ENCODE measurements around the gene ACER3. TPM values are rescaled to one million over a fixed set of nuclear protein-coding genes. Genes with fewer than 3 reads are reported as not detected.
"Not testable (repeated sequence)": the region's sequence is repeated elsewhere in the genome, so short reads cannot be mapped to it uniquely, and the experiment has no call there.

The ACER3 gene
- total RNA-seq, 1 donor from 2014 or later = 17.3 TPM

GRCh38 chr11:76825726-76826396 lies 34.9 kb upstream of the ACER3 start:
- Mint-ChIP-seq H3K4me3 (ENCODE audit: unreplicated experiment) (no peak overlapping the region), H3K27ac (ENCODE audit: unreplicated experiment) (peak overlapping the region; percentile 90), H3K4me1 (ENCODE audit: unreplicated experiment) (peaks cover 27% of the 10 kb centered on the region), H3K36me3 (ENCODE audit: low read depth, unreplicated experiment) (peaks cover 17% of the 10 kb centered on the region), H3K9me3 (ENCODE audit: unreplicated experiment) (peaks cover 14% of the 10 kb centered on the region), H3K27me3 (ENCODE audit: unreplicated experiment) (peaks cover 11% of the 10 kb centered on the region)
- TF ChIP-seq CTCF (IDR thresholded peaks at IDR 0.05; ENCODE audit: unreplicated experiment) = no peak
- no peak for DNase-seq (ENCODE audit: low spot score)

DNA sequence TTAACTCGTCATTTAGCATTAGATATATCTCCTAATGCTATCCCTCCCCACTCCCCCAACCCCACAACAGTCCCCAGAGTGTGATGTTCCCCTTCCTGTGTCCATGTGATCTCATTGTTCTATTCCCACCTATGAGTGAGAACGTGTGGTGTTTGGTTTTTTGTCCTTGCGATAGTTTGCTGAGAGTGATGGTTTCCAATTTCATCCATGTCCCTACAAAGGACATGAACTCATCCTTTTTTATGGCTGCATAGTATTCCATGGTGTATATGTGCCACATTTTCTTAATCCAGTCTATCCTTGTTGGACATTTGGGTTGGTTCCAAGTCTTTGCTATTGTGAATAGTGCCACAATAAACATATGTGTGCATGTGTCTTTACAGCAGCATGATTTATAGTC lies 34.2 kb upstream of the ACER3 start:
- Mint-ChIP-seq H3K9me3 (ENCODE audit: unreplicated experiment) (peaks cover 14% of the 10 kb centered on the region), H3K4me1 (ENCODE audit: unreplicated experiment) (peaks cover 31% of the 10 kb centered on the region), H3K36me3 (ENCODE audit: low read depth, unreplicated experiment) (peaks cover 17% of the 10 kb centered on the region), H3K4me3 (ENCODE audit: unreplicated experiment) (peak overlapping the region; percentile 59), H3K27me3 (ENCODE audit: unreplicated experiment) (peaks cover 11% of the 10 kb centered on the region)
- DNase-seq (ENCODE audit: low spot score); H3K27ac Mint-ChIP-seq (ENCODE audit: unreplicated experiment): not testable (repeated sequence)

DNA sequence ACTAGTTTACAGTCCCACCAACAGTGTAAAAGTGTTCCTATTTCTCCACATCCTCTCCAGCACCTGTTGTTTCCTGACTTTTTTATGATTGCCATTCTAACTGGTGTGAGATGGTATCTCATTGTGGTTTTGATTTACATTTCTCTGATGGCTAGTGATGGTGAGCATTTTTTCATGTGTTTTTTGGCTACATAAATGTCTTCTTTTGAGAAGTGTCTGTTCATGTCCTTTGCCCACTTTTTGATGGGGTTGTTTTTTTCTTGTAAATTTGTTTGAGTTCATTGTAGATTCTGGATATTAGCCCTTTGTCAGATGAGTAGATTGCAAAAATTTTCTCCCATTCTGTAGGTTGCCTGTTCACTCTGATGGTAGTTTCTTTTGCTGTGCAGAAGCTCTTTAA lies 33.7 kb upstream of the ACER3 start:
- DNase-seq (ENCODE audit: low spot score); H3K27ac Mint-ChIP-seq (ENCODE audit: unreplicated experiment); H3K4me3 Mint-ChIP-seq (ENCODE audit: unreplicated experiment): not testable (repeated sequence)
- peaks cover 31% of the 10 kb centered on the region for H3K4me1 Mint-ChIP-seq (ENCODE audit: unreplicated experiment)
- peaks cover 11% of the 10 kb centered on the region for H3K27me3 Mint-ChIP-seq (ENCODE audit: unreplicated experiment)
- peaks cover 12% of the 10 kb centered on the region for H3K9me3 Mint-ChIP-seq (ENCODE audit: unreplicated experiment)
- peaks cover 16% of the 10 kb centered on the region for H3K36me3 Mint-ChIP-seq (ENCODE audit: low read depth, unreplicated experiment)

GRCh38 chr11:76830639-76831327 lies 29.9 kb upstream of the ACER3 start:
- no peak overlapping the region for H3K27ac Mint-ChIP-seq (ENCODE audit: unreplicated experiment)
- H3K4me3 Mint-ChIP-seq (ENCODE audit: unreplicated experiment) = no peak overlapping the region
- peaks cover 6% of the 10 kb centered on the region for H3K4me1 Mint-ChIP-seq (ENCODE audit: unreplicated experiment)
- H3K36me3 Mint-ChIP-seq (ENCODE audit: low read depth, unreplicated experiment) = peaks cover 1% of the 10 kb centered on the region
- no peaks in the 10 kb centered on the region for H3K9me3 Mint-ChIP-seq (ENCODE audit: unreplicated experiment)
- peaks cover 1% of the 10 kb centered on the region for H3K27me3 Mint-ChIP-seq (ENCODE audit: unreplicated experiment)
- no peak for TF ChIP-seq CTCF (IDR thresholded peaks at IDR 0.05; ENCODE audit: unreplicated experiment)
- no peak for DNase-seq (ENCODE audit: low spot score)

DNA sequence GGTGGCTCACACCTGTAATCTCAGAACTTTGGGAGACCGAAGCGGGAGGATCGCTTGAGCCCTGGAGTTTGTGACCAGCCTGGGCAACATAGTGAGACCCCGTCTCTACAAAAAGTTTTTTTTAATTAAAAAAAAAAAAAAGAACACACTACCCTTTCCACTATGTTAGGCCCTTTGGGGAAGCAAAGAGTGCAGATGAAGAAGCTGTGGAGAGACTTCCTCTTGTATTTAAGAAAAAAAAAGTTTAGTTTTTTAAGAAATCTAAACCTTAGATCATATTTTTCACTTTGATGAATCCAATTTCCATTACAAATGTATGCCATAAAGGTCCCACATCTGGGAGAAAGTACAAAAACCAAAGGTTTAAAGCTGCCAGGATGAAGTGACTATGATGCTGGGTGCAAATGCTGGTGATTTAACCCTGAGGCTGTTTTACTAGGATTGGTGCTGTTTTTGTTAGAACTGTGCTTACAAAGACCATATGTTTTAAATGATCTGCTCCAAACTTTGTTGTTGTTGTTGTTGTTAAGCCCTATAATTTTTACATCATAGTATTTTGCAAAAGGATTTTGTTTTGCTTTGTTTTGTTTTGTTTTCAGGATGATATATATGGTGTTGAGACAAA lies 28.9 kb upstream of the ACER3 start:
- Mint-ChIP-seq H3K27me3 (ENCODE audit: unreplicated experiment) (no peaks in the 10 kb centered on the region), H3K27ac (ENCODE audit: unreplicated experiment) (no peak overlapping the region), H3K4me3 (ENCODE audit: unreplicated experiment) (no peak overlapping the region), H3K4me1 (ENCODE audit: unreplicated experiment) (peaks cover 4% of the 10 kb centered on the region), H3K9me3 (ENCODE audit: unreplicated experiment) (no peaks in the 10 kb centered on the region), H3K36me3 (ENCODE audit: low read depth, unreplicated experiment) (no peaks in the 10 kb centered on the region)
- DNase-seq (ENCODE audit: low spot score) = no peak
- TF ChIP-seq CTCF (IDR thresholded peaks at IDR 0.05; ENCODE audit: unreplicated experiment) = no peak

- Mint-ChIP-seq H3K4me3 (ENCODE audit: unreplicated experiment) (no peak overlapping the region), H3K27ac (ENCODE audit: unreplicated experiment) (no peak overlapping the region), H3K27me3 (ENCODE audit: unreplicated experiment) (no peaks in the 10 kb centered on the region), H3K9me3 (ENCODE audit: unreplicated experiment) (no peaks in the 10 kb centered on the region), H3K36me3 (ENCODE audit: low read depth, unreplicated experiment) (no peaks in the 10 kb centered on the region), H3K4me1 (ENCODE audit: unreplicated experiment) (peaks cover 4% of the 10 kb centered on the region)
- no peak for TF ChIP-seq CTCF (IDR thresholded peaks at IDR 0.05; ENCODE audit: unreplicated experiment)
- DNase-seq (ENCODE audit: low spot score) = no peak
These were observed 28.4 kb upstream of the ACER3 start for GRCh38 chr11:76832361-76832760.

Data from endothelial cell (in vitro differentiated cells).